Activated naive CD4-positive, alpha-beta T cell treated with anti-CD3 and anti-CD28 coated beads, Interleukin-2, amount 50 U/mL, for 72 hours (primary cell): ENCODE results near the gene PRG2. TPM values are rescaled to one million over a fixed set of nuclear protein-coding genes. Genes with fewer than 3 reads are reported as not detected.
"Not testable (repeated sequence)": the region's sequence is repeated elsewhere in the genome, so short reads cannot be mapped to it uniquely, and the experiment has no call there.

Source experiments
- ATAC-seq, 2 donors: fragments of 150-1000 bp; cut with Tn5 transposase; 2 replicates each; pipeline ENCODE4 v1.10.0; 2021; ENCODE audit warnings: mild to moderate bottlenecking in 2 of 2, moderate library complexity in 2 of 2
- DNase-seq, 2 donors: peaks; one replicate each; pipeline ENCODE4 v3.0.0; 2021 to 2022; ENCODE audit warnings: low spot score in 2 of 2
- H3K27ac Mint-ChIP-seq, 2 donors: one replicate each; pipeline ENCODE4 v1.8.0; 2022; ENCODE audit warnings: mild to moderate bottlenecking in 2 of 2, mixed read lengths in 2 of 2
- H3K36me3 Mint-ChIP-seq, 2 donors: one replicate each; pipeline ENCODE4 v1.8.0; 2022; ENCODE audit warnings: mixed read lengths in 2 of 2
- H3K9me3 Mint-ChIP-seq, 2 donors: one replicate each; pipeline ENCODE4 v1.8.0; 2022; ENCODE audit warnings: mixed read lengths in 2 of 2
- total RNA-seq, 2 donors: library from RNA; stranded (reverse); gene quantifications; one replicate each; pipeline ENCODE4 v1.2.3, GENCODE V29; 2022

Gene PRG2
- total RNA-seq, 2 donors from 2014 or later, result 0.97 to 2.4 TPM

- ATAC-seq (no peak), DNase-seq (no peak)
- Mint-ChIP-seq H3K9me3 (no peaks in the 10 kb centered on the region), H3K36me3 (peaks cover 41 to 77% of the 10 kb centered on the region in 2 donors), H3K27ac (peak overlapping the region; percentile 81 to 92)
These were observed 16.8 kb upstream of the PRG2 start for GRCh38 chr11:57407010-57407920.

DNA sequence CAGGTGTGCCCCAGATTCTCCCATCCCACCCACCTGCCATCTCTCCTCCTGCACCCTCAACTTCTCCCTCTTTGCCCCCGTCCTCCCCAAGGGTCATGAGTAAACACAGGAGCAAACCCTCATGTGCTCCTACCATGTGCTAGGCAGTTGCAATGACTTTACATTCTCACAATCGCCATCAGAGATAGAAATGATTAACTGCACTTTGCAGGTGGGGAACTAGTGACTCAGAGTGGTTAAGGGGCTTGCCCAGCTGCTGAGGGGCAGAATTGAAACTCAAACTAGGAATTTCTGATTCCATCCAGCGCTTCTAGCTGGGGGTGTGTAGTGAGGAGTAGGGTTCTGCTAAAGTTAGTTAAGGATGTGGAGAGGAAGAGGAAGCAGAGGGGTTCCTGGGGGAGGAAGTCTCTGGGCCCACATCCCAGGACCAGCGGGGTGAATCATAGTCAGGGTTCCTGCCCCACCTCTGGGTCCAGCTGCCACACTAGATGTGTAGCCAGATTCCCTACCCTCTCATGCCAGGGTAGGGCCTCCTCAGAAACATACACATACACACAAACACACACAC, 16.0 kb upstream of the PRG2 start:
- peak; percentile 31 to 71 for DNase-seq

DNA sequence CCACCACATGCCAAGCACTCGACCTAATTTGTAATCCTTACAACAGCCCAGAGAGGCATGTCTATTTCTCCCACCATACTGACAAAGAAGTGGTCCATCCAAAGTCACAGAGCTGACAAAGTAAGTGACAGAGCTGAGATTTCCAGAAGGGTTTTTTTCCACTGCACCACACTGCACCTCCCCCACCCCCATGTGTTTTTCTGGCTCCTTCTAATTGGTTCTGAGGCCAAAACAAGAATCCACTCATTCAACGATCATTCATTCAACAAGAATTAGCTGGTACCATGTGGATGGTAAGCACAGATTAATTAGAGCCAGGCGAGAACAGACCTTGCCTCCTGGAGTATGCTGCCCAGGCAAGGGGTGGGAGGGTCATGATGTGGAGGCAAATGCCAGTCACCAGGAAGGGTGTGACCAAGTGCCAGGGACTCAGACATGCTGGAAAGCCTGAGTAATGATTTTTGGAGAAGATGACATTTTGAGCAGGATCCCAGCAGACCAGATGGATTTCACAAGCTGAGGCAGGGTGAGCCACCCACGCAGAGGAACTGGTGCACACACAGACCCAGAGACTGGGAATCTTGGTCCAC, 14.9 kb upstream of the PRG2 start:
- Mint-ChIP-seq H3K36me3 (peaks cover 36 to 59% of the 10 kb centered on the region in 2 donors), H3K9me3 (no peaks in the 10 kb centered on the region), H3K27ac (peak overlapping the region; percentile 58 to 81)
- peak in 1 of 2 donors; percentile 11 for ATAC-seq
- DNase-seq, result no peak

More for the DNA sequence above, 16.0 kb upstream of the PRG2 start:
- no peaks in the 10 kb centered on the region for H3K9me3 Mint-ChIP-seq
- peaks cover 41 to 69% of the 10 kb centered on the region in 2 donors for H3K36me3 Mint-ChIP-seq
- H3K27ac Mint-ChIP-seq, result peak overlapping the region; percentile 81 to 92
- peak; percentile 90 for ATAC-seq

- ATAC-seq (no peak), DNase-seq (no peak)
- no peak overlapping the region for H3K27ac Mint-ChIP-seq
- H3K9me3 Mint-ChIP-seq, result no peaks in the 10 kb centered on the region
- peaks cover 30 to 46% of the 10 kb centered on the region in 2 donors for H3K36me3 Mint-ChIP-seq
These were observed 13.3 kb upstream of the PRG2 start for GRCh38 chr11:57403802-57404147.

GRCh38 chr11:57403003-57403801, 12.8 kb upstream of the PRG2 start:
- peaks cover 30 to 46% of the 10 kb centered on the region in 2 donors for H3K36me3 Mint-ChIP-seq
- not testable (repeated sequence) for ATAC-seq, H3K9me3 Mint-ChIP-seq, DNase-seq
- peak overlapping the region in 1 of 2 donors; percentile 73 for H3K27ac Mint-ChIP-seq

DNA sequence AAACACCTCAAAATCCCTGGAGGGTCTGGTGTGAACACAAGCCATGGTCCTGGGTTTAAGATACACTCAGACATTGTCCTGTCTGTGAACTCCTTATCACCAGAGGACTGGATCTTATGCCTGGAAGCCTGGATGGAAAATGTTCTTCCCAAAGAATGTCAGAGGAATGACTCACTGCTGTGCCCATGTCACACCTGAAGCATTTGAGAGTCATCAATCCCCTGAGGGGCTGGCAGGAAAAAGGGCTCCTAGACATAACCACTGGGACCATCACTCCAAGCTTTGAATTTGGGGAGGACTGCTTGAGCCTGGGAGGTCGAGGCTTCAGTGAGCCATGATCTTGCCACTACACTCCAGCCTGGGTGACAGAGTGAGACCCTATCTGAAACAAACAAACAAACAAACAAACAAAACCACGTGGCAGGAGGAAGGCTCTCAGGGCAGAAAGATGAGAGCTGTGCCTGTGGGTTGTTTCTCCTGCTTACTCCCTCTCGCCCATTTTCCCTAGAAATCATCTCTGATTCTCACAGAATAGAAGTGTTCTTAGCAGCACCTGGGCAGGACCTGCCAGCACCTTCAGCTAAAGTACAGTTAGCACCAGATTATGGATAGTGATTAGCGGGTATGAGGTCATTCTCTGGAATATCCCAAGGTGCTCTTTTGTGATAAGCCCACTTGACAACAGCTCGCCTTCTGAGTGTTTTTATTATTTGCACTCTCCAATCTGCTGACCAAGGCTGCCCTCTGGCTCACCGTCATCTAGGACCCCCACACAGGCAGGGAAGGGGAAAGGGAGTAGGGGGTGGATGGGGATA, 11.9 kb upstream of the PRG2 start:
- peaks cover 23 to 39% of the 10 kb centered on the region in 2 donors for H3K36me3 Mint-ChIP-seq
- no peaks in the 10 kb centered on the region for H3K9me3 Mint-ChIP-seq
- no peak overlapping the region for H3K27ac Mint-ChIP-seq
- ATAC-seq, result no peak
- no peak for DNase-seq

DNA sequence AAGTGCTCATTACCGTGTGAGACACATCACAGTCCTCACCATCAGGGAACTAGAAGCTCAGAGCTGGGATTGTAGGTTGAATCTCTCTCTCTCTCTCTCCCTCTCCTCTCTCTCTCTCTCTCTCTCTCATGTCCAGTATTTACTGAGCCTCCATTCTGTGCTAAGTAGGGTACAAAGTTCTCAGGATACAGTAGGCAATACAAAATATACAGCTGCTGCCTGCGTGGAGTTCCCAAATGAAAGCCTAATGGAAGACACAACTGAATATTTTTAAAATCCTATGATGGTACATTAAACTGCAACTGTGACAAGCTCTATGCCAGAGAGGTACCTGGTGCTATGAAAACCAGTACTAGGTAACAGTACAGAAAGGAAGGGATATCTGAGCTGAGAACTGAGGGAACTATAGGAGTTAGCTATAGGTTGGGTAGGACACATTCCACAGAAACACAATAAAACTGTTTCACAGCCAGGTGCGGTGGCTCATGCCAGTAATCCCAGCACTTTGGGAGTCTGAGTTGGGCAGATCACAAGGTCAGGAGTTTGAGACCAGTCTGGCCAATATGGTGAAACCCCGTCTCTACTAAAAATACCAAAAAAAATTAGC, 9.6 kb upstream of the PRG2 start:
- no peak for ATAC-seq
- Mint-ChIP-seq H3K36me3 (peaks cover 10 to 16% of the 10 kb centered on the region in 2 donors), H3K27ac (no peak overlapping the region), H3K9me3 (no peaks in the 10 kb centered on the region)
- DNase-seq, result no peak

- Mint-ChIP-seq H3K27ac (no peak overlapping the region), H3K36me3 (peaks cover 7 to 9% of the 10 kb centered on the region in 2 donors), H3K9me3 (no peaks in the 10 kb centered on the region)
- DNase-seq (no peak), ATAC-seq (no peak)
These were observed 8.8 kb upstream of the PRG2 start for GRCh38 chr11:57399221-57399620.

DNA sequence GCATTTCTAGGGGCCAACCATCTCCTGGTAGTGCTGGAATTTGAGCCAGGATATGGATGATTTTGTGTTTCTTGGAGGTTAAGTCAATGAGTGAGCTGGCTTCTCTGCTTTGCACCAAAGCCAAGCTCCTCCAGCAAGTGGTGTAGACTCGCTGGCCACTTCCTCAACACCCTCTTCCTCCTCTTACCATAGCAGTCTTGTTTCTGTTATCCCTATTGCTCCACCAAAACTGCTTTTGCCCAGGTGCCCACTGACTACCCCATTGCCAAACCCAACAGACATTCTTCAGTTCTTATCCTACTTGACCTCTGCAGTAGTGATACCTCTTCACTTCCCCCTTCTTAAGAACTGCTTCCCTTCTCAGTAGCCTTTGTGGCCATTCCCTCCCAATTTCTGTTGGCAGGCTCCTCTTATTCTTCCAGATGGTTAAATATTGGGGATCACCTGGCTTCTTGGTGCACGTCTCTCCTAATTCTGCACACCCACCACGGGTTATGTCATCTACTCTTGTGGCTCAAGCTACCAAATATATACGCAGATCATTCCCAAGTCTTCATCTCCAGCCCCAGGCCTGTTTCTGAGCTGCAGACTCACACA, 7.0 kb upstream of the PRG2 start:
- ATAC-seq (no peak), DNase-seq (no peak)
- Mint-ChIP-seq H3K36me3 (peaks cover 0 to under 1% of the 10 kb centered on the region in 2 donors), H3K27ac (no peak overlapping the region), H3K9me3 (no peaks in the 10 kb centered on the region)

DNA sequence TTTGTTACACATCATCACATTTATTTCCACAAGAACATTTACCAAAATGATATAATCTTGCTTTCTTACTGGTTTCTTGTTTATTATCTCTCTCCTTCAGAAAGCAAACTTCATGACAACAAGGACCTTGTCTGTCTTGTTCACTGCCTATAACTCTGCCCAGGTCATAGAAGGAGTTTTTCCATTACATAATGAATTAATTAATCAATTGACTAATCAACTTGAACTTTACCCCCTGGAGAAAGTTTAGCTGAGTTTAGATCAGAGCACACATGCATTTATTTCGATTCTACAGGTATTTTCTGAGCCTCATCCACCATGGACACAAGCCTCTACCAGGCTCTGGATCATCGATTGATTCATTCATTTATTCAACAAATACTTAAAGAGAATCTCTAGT, 6.3 kb upstream of the PRG2 start:
- H3K27ac Mint-ChIP-seq, result no peak overlapping the region
- H3K36me3 Mint-ChIP-seq, result no peaks in the 10 kb centered on the region
- no peaks in the 10 kb centered on the region for H3K9me3 Mint-ChIP-seq
- DNase-seq, result no peak
- no peak for ATAC-seq

DNA sequence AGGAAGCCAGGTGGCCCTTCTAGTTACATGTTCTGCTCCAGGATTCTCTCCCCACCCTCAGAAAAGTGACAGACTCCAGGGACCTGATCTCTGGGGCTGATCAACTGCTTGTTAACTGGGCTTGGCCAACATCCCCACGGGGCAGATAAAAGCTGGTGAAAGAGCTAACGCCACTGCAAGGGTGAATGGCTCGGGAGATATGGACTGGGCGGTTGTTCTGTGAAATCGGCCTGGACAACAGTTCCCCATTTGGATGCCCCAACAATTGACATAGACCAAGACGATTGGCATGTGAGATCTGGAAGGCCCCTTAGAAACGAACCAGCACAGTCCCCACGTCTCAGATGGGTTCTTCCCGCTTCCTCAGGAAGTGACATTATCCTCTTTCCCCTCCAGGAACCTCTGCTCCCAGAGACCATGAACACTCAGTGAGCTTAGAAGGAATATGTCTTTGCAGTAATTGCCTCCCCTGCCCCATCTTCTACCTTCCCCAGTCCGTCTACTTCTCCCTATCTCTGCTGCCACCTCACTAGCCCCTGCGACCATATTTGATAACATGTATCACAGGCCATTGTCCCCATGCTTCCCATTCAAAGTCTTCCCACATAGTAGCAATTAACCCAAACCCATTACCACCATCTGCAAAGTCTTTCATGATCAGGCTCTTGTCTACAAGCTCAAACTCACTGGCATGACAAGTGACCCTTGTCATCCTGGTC, 5.6 kb upstream of the PRG2 start:
- Mint-ChIP-seq H3K9me3 (no peaks in the 10 kb centered on the region), H3K27ac (no peak overlapping the region), H3K36me3 (no peaks in the 10 kb centered on the region)
- DNase-seq (no peak), ATAC-seq (no peak)

GRCh38 chr11:57394203-57394965, 3.9 kb upstream of the PRG2 start:
- Mint-ChIP-seq H3K36me3 (no peaks in the 10 kb centered on the region), H3K27ac (no peak overlapping the region), H3K9me3 (no peaks in the 10 kb centered on the region)
- ATAC-seq (no peak), DNase-seq (no peak)

- Mint-ChIP-seq H3K36me3 (no peaks in the 10 kb centered on the region), H3K27ac (peak overlapping the region in 1 of 2 donors; percentile 3), H3K9me3 (no peaks in the 10 kb centered on the region)
- DNase-seq, result no peak
- no peak for ATAC-seq
These were observed 2.3 kb upstream of the PRG2 start for GRCh38 chr11:57392763-57393105.

DNA sequence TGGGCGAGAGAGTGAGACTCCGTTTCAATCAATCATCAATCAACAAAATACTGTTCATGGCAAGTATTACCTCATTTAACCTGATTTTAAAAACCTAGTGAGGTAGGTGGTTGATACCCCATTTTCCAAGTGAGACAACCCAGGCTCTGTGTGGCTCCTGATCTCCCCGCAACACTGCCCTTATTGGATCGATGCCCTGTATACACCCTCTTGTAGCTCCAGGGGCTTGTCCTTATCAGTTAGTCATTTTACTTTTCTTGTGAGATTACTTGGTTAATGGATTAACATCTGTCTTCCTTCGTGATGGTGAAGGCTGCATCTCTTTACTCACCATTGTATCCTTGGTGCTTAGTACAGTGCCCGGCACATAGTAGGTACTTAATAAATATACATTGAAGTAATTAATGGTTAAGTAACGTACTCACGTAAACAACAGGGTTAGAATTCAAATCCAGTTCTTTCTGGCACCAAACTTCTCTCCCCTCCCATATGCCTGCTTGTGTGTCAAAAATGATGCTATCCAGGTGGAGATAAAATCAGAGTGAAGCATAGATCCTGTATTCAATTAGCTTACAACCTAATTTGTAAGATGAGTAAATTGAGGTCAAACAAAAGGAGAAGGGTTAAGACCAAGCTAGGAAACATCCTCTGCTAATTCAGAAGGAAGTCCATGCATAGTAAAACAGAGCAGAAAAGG, 1.8 kb upstream of the PRG2 start:
- no peaks in the 10 kb centered on the region for H3K9me3 Mint-ChIP-seq
- no peaks in the 10 kb centered on the region for H3K36me3 Mint-ChIP-seq
- H3K27ac Mint-ChIP-seq, result peak overlapping the region in 1 of 2 donors; percentile 3
- ATAC-seq (no peak), DNase-seq (no peak)
